Esophagus muscularis mucosa (tissue), 4 donors: ENCODE results near the gene PLEKHA5.

Source experiments
- CTCF ChIP-seq, 3 experiments: fragments of 200-600 bp in 2 of 3; fragments of 450-650 bp in 1 of 3; sonication (generic) in 2 of 3; IDR thresholded peaks; one replicate each; pipeline ENCODE4 v1.5.1; 2017 to 2019; ENCODE audit warnings: antibody characterized with exemption in 3 of 3, mild to moderate bottlenecking in 2 of 3, moderate library complexity in 1 of 3
- EP300 ChIP-seq: sonication (generic); formaldehyde crosslinking; IDR thresholded peaks from one replicate; pipeline ENCODE4 v1.6.1; 2017; ENCODE audit warnings: antibody characterized with exemption
- POLR2A ChIP-seq: fragments of 450-650 bp; IDR thresholded peaks from one replicate; pipeline ENCODE4 v1.6.1; 2017; ENCODE audit warnings: antibody characterized with exemption, moderate library complexity, mild to moderate bottlenecking, low read depth
- POLR2AphosphoS5 ChIP-seq, 2 donors: sonication (generic); formaldehyde crosslinking; IDR thresholded peaks; one replicate each; pipeline ENCODE4 v1.6.1; 2017; ENCODE audit warnings: antibody characterized with exemption in 2 of 2

GRCh38 chr12:19373586-19373985 lies 244.1 kb downstream of the PLEKHA5 start:
- TF ChIP-seq CTCF (IDR thresholded peaks at IDR 0.05) (no peak), POLR2A (no peak), POLR2AphosphoS5 (IDR thresholded peaks at IDR 0.05) (no peak), EP300 (no peak)
